ENCODE results near the gene ZBTB46.

The ZBTB46 gene

GRCh38 chr20:63795178-63795830 is 35.8 kb downstream of the ZBTB46 start:
- DNase-seq: no peak
- no peak for TF ChIP-seq CTCF (IDR thresholded peaks at IDR 0.05; ENCODE audit: low read depth, low read length)
- no peak overlapping the region for H3K4me3 ChIP-seq (ENCODE audit: low read depth, low read length)
- no peaks in the 10 kb centered on the region for H3K27me3 ChIP-seq (ENCODE audit: insufficient read depth, low read depth, severe bottlenecking)
- no peaks in the 10 kb centered on the region for H3K9me3 ChIP-seq (ENCODE audit: severe bottlenecking)
- no peak overlapping the region for H3K27ac ChIP-seq
- no peaks in the 10 kb centered on the region for H3K36me3 ChIP-seq

- Histone ChIP-seq H3K9me3 (ENCODE audit: severe bottlenecking) (no peaks in the 10 kb centered on the region), H3K27me3 (ENCODE audit: insufficient read depth, low read depth, severe bottlenecking) (no peaks in the 10 kb centered on the region), H3K27ac (no peak overlapping the region), H3K36me3 (no peaks in the 10 kb centered on the region), H3K4me3 (ENCODE audit: low read depth, low read length) (no peak overlapping the region)
- no peak for DNase-seq
- TF ChIP-seq CTCF (IDR thresholded peaks at IDR 0.05; ENCODE audit: low read depth, low read length): no peak
Observed at GRCh38 chr20:63794614-63795013, 36.5 kb downstream of the ZBTB46 start.

GRCh38 chr20:63792866-63793265 is 38.2 kb downstream of the ZBTB46 start:
- H3K36me3 ChIP-seq: no peaks in the 10 kb centered on the region
- no peak overlapping the region for H3K4me3 ChIP-seq (ENCODE audit: low read depth, low read length)
- no peak for TF ChIP-seq CTCF (IDR thresholded peaks at IDR 0.05; ENCODE audit: low read depth, low read length)
- no peaks in the 10 kb centered on the region for H3K27me3 ChIP-seq (ENCODE audit: insufficient read depth, low read depth, severe bottlenecking)
- no peak overlapping the region for H3K27ac ChIP-seq
- DNase-seq: no peak
- no peaks in the 10 kb centered on the region for H3K9me3 ChIP-seq (ENCODE audit: severe bottlenecking)

GRCh38 chr20:63791497-63792156 is 39.4 kb downstream of the ZBTB46 start:
- no peak for TF ChIP-seq CTCF (IDR thresholded peaks at IDR 0.05; ENCODE audit: low read depth, low read length)
- no peak overlapping the region for H3K4me3 ChIP-seq (ENCODE audit: low read depth, low read length)
- H3K36me3 ChIP-seq: no peaks in the 10 kb centered on the region
- H3K27me3 ChIP-seq (ENCODE audit: insufficient read depth, low read depth, severe bottlenecking): no peaks in the 10 kb centered on the region
- no peaks in the 10 kb centered on the region for H3K9me3 ChIP-seq (ENCODE audit: severe bottlenecking)
- DNase-seq: no peak
- H3K27ac ChIP-seq: no peak overlapping the region

GRCh38 chr20:63790572-63791168 is 40.4 kb downstream of the ZBTB46 start:
- Histone ChIP-seq H3K4me3 (ENCODE audit: low read depth, low read length) (no peak overlapping the region), H3K27ac (no peak overlapping the region), H3K36me3 (no peaks in the 10 kb centered on the region), H3K9me3 (ENCODE audit: severe bottlenecking) (no peaks in the 10 kb centered on the region), H3K27me3 (ENCODE audit: insufficient read depth, low read depth, severe bottlenecking) (no peaks in the 10 kb centered on the region)
- TF ChIP-seq CTCF (IDR thresholded peaks at IDR 0.05; ENCODE audit: low read depth, low read length): no peak
- DNase-seq: no peak

All from WERI-Rb-1 (cell line).